Left ventricle myocardium superior (tissue), 1 donor: ENCODE data around the gene PYDC2. TPM values are rescaled to one million over a fixed set of nuclear protein-coding genes. Genes with fewer than 3 reads are reported as not detected.

ENCODE experiments used
- ATAC-seq: fragments of 200-7000 bp; cut with Tn5 transposase; one replicate; pipeline ENCODE4 v1.9.1; 2020; ENCODE audit warnings: mild to moderate bottlenecking, moderate library complexity
- DNase-seq: peaks from one replicate; pipeline ENCODE4 v3.0.0-alpha.2; 2020
- intact Hi-C: fragments of 100-400 bp; cut with micrococcal nuclease; formaldehyde crosslinking; loops from one replicate; pipeline ENCODE4 v1.11.0; 2022
- long read RNA-seq: library from polyadenylated mRNA; unstranded; transcript quantifications from one replicate; pipeline ENCODE4 v2.0.0, GENCODE V29; 2021
- total RNA-seq: library from RNA; stranded (reverse); fragmentation: NEBNext Ultra II Directional; extraction: Animal tissue kit (Norgen Biotek cat#: 25700); gene quantifications from one replicate; pipeline ENCODE4 v1.2.1, GENCODE V29; 2021
- donor health status: DM: no; HTN: yes; CAD: no; lungs with severe emphysema.

PYDC2 gene
- not detected for total RNA-seq
- long read RNA-seq = 0 reads

- no peak for ATAC-seq
Observed at GRCh38 chr3:191461113-191461595, at the start of gene PYDC2. Gene PYDC2, plus strand, starts transcription at chr3:191461163. Its CDS starts 0 bp downstream, at chr3:191461163.

GRCh38 chr3:191412759-191413158 is 48.2 kb upstream of the PYDC2 start:
- intact Hi-C loops = no loop called here
- DNase-seq (no peak), ATAC-seq (no peak)

More at GRCh38 chr3:191461113-191461595, at the start of gene PYDC2:
- no peak for DNase-seq
- intact Hi-C loops = no loop called here

- ATAC-seq = no peak
- no peak for DNase-seq
- intact Hi-C loops = no loop called here
Observed at GRCh38 chr3:191414286-191414685, 46.7 kb upstream of the PYDC2 start.

GRCh38 chr3:191414732-191415131 is 46.2 kb upstream of the PYDC2 start:
- intact Hi-C loops = no loop called here
- no peak for DNase-seq
- ATAC-seq = no peak

- intact Hi-C loops = no loop called here
- ATAC-seq = no peak
- DNase-seq = no peak
Observed at GRCh38 chr3:191415566-191415965, 45.4 kb upstream of the PYDC2 start.

- intact Hi-C loops = no loop called here
- no peak for ATAC-seq
- no peak for DNase-seq
Observed at GRCh38 chr3:191417457-191417729, 43.6 kb upstream of the PYDC2 start.

- no peak for DNase-seq
- intact Hi-C loops = loop anchor here (10.0 kb wide), 1 partner anchor 1024 kb away; no protein-coding TSS in a partner anchor
- ATAC-seq = no peak
Observed at GRCh38 chr3:191420771-191421170, 40.2 kb upstream of the PYDC2 start.

GRCh38 chr3:191424881-191425280 is 36.1 kb upstream of the PYDC2 start:
- no peak for DNase-seq
- intact Hi-C loops = loop anchor here (10.0 kb wide), 1 partner anchor 1020 kb away; no protein-coding TSS in a partner anchor
- ATAC-seq = no peak

GRCh38 chr3:191425322-191425734 is 35.6 kb upstream of the PYDC2 start:
- DNase-seq (no peak), ATAC-seq (no peak)
- intact Hi-C loops = loop anchor here (10.0 kb wide), 1 partner anchor 1019 kb away; no protein-coding TSS in a partner anchor

- ATAC-seq (no peak), DNase-seq (no peak)
- intact Hi-C loops = loop anchor here (10.0 kb wide), 1 partner anchor 1018 kb away; no protein-coding TSS in a partner anchor
Observed at GRCh38 chr3:191426311-191426710, 34.7 kb upstream of the PYDC2 start.

GRCh38 chr3:191428177-191428576 is 32.8 kb upstream of the PYDC2 start:
- intact Hi-C loops = loop anchor here (10.0 kb wide), 1 partner anchor 1017 kb away; no protein-coding TSS in a partner anchor
- ATAC-seq (no peak), DNase-seq (no peak)

- DNase-seq (no peak), ATAC-seq (no peak)
- intact Hi-C loops = no loop called here
Observed at GRCh38 chr3:191430103-191430502, 30.9 kb upstream of the PYDC2 start.

- ATAC-seq (no peak), DNase-seq (no peak)
- intact Hi-C loops = no loop called here
Observed at GRCh38 chr3:191431160-191431822, 29.7 kb upstream of the PYDC2 start.

GRCh38 chr3:191432162-191432561 is 28.8 kb upstream of the PYDC2 start:
- intact Hi-C loops = no loop called here
- no peak for DNase-seq
- ATAC-seq = no peak

- no peak for DNase-seq
- intact Hi-C loops = no loop called here
- no peak for ATAC-seq
Observed at GRCh38 chr3:191434024-191434423, 26.9 kb upstream of the PYDC2 start.

- intact Hi-C loops = no loop called here
- DNase-seq = no peak
- no peak for ATAC-seq
Observed at GRCh38 chr3:191435981-191436380, 25.0 kb upstream of the PYDC2 start.

GRCh38 chr3:191438150-191438814 is 22.7 kb upstream of the PYDC2 start:
- no peak for DNase-seq
- intact Hi-C loops = no loop called here
- no peak for ATAC-seq

- ATAC-seq = no peak
- intact Hi-C loops = no loop called here
- DNase-seq = no peak
Observed at GRCh38 chr3:191440532-191440931, 20.4 kb upstream of the PYDC2 start.

- DNase-seq (no peak), ATAC-seq (no peak)
- intact Hi-C loops = no loop called here
Observed at GRCh38 chr3:191441687-191442086, 19.3 kb upstream of the PYDC2 start.

GRCh38 chr3:191444569-191444968 is 16.4 kb upstream of the PYDC2 start:
- DNase-seq = no peak
- intact Hi-C loops = no loop called here
- ATAC-seq = no peak

GRCh38 chr3:191449256-191449655 is 11.7 kb upstream of the PYDC2 start:
- DNase-seq = no peak
- ATAC-seq = no peak

More at GRCh38 chr3:191449256-191449655, 11.7 kb upstream of the PYDC2 start:
- intact Hi-C loops = no loop called here
